Fibroblast of mammary gland (primary cell): ENCODE results near the gene PAGE1.
"Not testable (repeated sequence)": the region's sequence is repeated elsewhere in the genome, so short reads cannot be mapped to it uniquely, and the experiment has no call there.

Experiments
- DNase-seq: peaks from one replicate; pipeline ENCODE4 v3.0.0-alpha.2; 2010; ENCODE audit warnings: low read depth
- H3K4me3 ChIP-seq: 2 replicates; pipeline ENCODE4 v1.5.1; 2011; ENCODE audit warnings: low read depth, mild to moderate bottlenecking, low read length, moderate library complexity; ENCODE audit not compliant: control insufficient read depth
- CTCF ChIP-seq: conservative IDR thresholded peaks from 2 replicates; pipeline ENCODE4 v1.5.1; 2011; ENCODE audit warnings: low read depth, low read length, inconsistent platforms; ENCODE audit not compliant: control insufficient read depth, insufficient read depth

The PAGE1 gene

GRCh38 chrX:49695276-49696180 lies at the start of gene PAGE1:
TSS of gene PAGE1 (minus strand) at chrX:49695984. CDS start at chrX:49694770, 1,214 bp downstream.
- no peak for TF ChIP-seq CTCF
- no peak for DNase-seq
- no peak within 1 kb of the TSS for H3K4me3 ChIP-seq

GRCh38 chrX:49741501-49741900 lies 45.7 kb upstream of the PAGE1 start:
- not testable (repeated sequence) for DNase-seq

GRCh38 chrX:49727847-49728246 lies 32.1 kb upstream of the PAGE1 start:
- no peak for DNase-seq
- no peak overlapping the region for H3K4me3 ChIP-seq
- TF ChIP-seq CTCF, result no peak

More at GRCh38 chrX:49741501-49741900, 45.7 kb upstream of the PAGE1 start:
- not testable (repeated sequence) for H3K4me3 ChIP-seq

GRCh38 chrX:49726966-49727365 lies 31.2 kb upstream of the PAGE1 start:
- TF ChIP-seq CTCF, result no peak
- H3K4me3 ChIP-seq, result no peak overlapping the region
- no peak for DNase-seq

- no peak for DNase-seq
- TF ChIP-seq CTCF, result no peak
- H3K4me3 ChIP-seq, result no peak overlapping the region
These were observed 30.4 kb upstream of the PAGE1 start for GRCh38 chrX:49725923-49726904.

- DNase-seq, result no peak
- no peak for TF ChIP-seq CTCF
- H3K4me3 ChIP-seq, result no peak overlapping the region
These were observed 29.6 kb upstream of the PAGE1 start for GRCh38 chrX:49725401-49725800.

GRCh38 chrX:49720106-49720505 lies 24.3 kb upstream of the PAGE1 start:
- H3K4me3 ChIP-seq, DNase-seq: not testable (repeated sequence)
